ENCODE results near the gene GFOD1.
A peak's percentile ranks its signal among the peaks of the same experiment; 100 is the strongest.

Gene GFOD1

DNA sequence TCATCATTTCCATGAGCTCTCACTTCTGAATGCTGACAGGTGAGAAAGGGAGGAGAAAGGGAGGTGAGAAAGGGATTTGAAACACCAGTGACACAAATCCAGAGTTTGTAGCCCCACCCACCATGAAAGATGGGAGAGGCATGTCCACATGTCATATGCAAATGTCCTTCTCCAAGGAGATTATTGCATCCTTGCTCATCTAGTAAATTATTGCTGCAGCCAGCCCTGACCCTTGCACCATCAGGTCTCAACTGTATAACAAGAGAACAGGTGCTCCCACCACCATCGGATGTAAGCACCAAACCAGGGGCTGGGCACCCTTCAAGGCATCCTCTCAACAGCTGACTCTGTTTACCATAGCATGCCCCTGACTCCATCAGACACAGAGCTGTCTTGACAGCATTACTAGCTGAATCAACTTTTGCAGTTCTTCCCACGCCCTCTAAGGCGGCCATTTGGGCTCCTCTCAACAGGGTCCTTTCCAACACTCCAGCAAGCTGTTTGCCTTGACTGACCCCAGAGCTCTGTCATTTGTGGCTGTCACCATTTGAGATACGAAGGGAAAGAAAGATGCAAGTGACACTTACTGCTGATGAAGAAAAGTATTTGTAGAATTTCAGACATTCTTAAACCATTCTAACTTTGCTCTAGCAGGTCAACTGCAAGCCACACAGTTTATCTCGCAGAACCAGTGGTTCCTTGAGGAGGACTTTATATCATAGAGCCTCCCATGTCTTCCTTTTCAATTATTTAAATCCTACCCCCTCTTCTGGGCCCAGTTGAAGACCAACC, 14.2 kb downstream of the GFOD1 start:
- Histone ChIP-seq H3K4me3 (ENCODE audit: low read length, poor library complexity, severe bottlenecking) (peak overlapping the region; percentile 48), H3K9ac (ENCODE audit: low read depth, low read length, poor library complexity, severe bottlenecking) (peak overlapping the region; percentile 41), H3K9me2 (replicated peaks; ENCODE audit: low read depth, low read length) (no peaks in the 10 kb centered on the region), H3K36me3 (ENCODE audit: insufficient read depth, low read length) (peaks cover 11% of the 10 kb centered on the region; the same call in 1 of the 2 replicates), H3K79me2 (ENCODE audit: insufficient read depth, low read length) (peaks cover 42% of the 10 kb centered on the region), H2AFZ (ENCODE audit: low read length) (no peak overlapping the region), H3K9me3 (ENCODE audit: insufficient read depth, low read depth, low read length) (no peaks in the 10 kb centered on the region), H3K4me2 (ENCODE audit: low read depth, low read length, poor library complexity, severe bottlenecking) (peak overlapping the region; percentile 72), H3K4me1 (ENCODE audit: insufficient read depth, low read length, poor library complexity, severe bottlenecking) (peaks cover 42% of the 10 kb centered on the region), H4K20me1 (ENCODE audit: insufficient read depth, low read length, poor library complexity, severe bottlenecking) (no peaks in the 10 kb centered on the region), H3K27me3 (ENCODE audit: insufficient read depth, low read length, poor library complexity, severe bottlenecking) (no peaks in the 10 kb centered on the region), H3F3A (ENCODE audit: low read depth) (no peaks in the 10 kb centered on the region)
- TF ChIP-seq EZH2phosphoT487 (IDR thresholded peaks at IDR 0.05; ENCODE audit: borderline replicate concordance) = no peak
- TF ChIP-seq, protein P1, sequence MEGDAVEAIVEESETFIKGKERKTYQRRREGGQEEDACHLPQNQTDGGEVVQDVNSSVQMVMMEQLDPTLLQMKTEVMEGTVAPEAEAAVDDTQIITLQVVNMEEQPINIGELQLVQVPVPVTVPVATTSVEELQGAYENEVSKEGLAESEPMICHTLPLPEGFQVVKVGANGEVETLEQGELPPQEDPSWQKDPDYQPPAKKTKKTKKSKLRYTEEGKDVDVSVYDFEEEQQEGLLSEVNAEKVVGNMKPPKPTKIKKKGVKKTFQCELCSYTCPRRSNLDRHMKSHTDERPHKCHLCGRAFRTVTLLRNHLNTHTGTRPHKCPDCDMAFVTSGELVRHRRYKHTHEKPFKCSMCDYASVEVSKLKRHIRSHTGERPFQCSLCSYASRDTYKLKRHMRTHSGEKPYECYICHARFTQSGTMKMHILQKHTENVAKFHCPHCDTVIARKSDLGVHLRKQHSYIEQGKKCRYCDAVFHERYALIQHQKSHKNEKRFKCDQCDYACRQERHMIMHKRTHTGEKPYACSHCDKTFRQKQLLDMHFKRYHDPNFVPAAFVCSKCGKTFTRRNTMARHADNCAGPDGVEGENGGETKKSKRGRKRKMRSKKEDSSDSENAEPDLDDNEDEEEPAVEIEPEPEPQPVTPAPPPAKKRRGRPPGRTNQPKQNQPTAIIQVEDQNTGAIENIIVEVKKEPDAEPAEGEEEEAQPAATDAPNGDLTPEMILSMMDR (conservative IDR thresholded peaks at IDR 0.05; ENCODE audit: low read length) = no peak

DNA sequence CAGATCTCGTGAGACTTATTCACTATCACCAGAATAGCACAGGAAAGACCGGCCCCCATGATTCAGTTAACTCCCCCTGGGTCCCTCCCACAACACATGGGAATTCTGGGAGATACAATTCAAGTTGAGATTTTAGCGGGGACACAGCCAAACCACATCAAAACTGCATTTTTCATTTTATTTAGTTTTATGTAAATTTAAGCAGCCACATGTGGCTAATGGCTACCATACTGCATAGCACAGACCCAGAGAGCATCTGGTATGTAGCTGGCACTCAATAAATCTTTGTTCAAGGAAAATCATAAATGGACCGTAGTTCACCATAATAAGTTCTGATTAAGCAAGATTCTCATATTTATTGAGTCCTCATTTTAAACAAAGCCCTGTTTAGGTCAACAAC, 15.3 kb downstream of the GFOD1 start:
- Histone ChIP-seq H3F3A (ENCODE audit: low read depth) (no peaks in the 10 kb centered on the region), H3K9me3 (ENCODE audit: insufficient read depth, low read depth, low read length) (no peaks in the 10 kb centered on the region), H3K4me3 (ENCODE audit: low read length, poor library complexity, severe bottlenecking) (no peak overlapping the region), H3K4me2 (ENCODE audit: low read depth, low read length, poor library complexity, severe bottlenecking) (no peak overlapping the region), H3K4me1 (ENCODE audit: insufficient read depth, low read length, poor library complexity, severe bottlenecking) (peaks cover 39% of the 10 kb centered on the region), H3K9me2 (replicated peaks; ENCODE audit: low read depth, low read length) (no peaks in the 10 kb centered on the region), H4K20me1 (ENCODE audit: insufficient read depth, low read length, poor library complexity, severe bottlenecking) (no peaks in the 10 kb centered on the region), H3K79me2 (ENCODE audit: insufficient read depth, low read length) (peaks cover 40% of the 10 kb centered on the region), H3K9ac (ENCODE audit: low read depth, low read length, poor library complexity, severe bottlenecking) (no peak overlapping the region), H3K36me3 (ENCODE audit: insufficient read depth, low read length) (peaks cover 11% of the 10 kb centered on the region; the same call in 1 of the 2 replicates), H3K27me3 (ENCODE audit: insufficient read depth, low read length, poor library complexity, severe bottlenecking) (no peaks in the 10 kb centered on the region), H2AFZ (ENCODE audit: low read length) (no peak overlapping the region)
- TF ChIP-seq EZH2phosphoT487 (IDR thresholded peaks at IDR 0.05; ENCODE audit: borderline replicate concordance) = no peak
- TF ChIP-seq, protein P1 (conservative IDR thresholded peaks at IDR 0.05; ENCODE audit: low read length) = no peak

DNA sequence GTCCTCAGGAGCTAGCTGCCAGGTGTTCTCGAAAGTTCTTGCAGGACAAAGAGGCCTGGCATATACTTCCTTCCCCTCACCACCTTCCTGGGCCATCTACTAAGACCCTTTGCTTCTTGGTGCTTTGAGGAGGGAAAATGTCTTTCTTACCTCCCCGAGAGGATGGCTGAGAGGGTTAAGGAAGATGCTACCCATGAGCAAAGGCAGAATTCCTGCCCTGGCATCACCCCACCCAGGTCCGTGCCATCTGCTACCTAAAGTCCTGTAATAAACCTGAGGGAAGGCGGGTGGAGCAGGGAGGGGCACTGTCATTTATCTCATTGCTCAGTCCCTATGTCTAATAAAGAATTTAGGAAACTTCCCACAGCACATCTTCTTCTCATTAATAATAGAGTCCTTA, 16.2 kb downstream of the GFOD1 start:
- no peaks in the 10 kb centered on the region for H4K20me1 ChIP-seq (ENCODE audit: insufficient read depth, low read length, poor library complexity, severe bottlenecking)
- no peak overlapping the region for H2AFZ ChIP-seq (ENCODE audit: low read length)
- TF ChIP-seq EZH2phosphoT487 (IDR thresholded peaks at IDR 0.05; ENCODE audit: borderline replicate concordance) = no peak
- TF ChIP-seq, protein P1 (conservative IDR thresholded peaks at IDR 0.05; ENCODE audit: low read length) = no peak
- H3K79me2 ChIP-seq (ENCODE audit: insufficient read depth, low read length) = peaks cover 34% of the 10 kb centered on the region
- no peak overlapping the region for H3K9ac ChIP-seq (ENCODE audit: low read depth, low read length, poor library complexity, severe bottlenecking)
- H3K27me3 ChIP-seq (ENCODE audit: insufficient read depth, low read length, poor library complexity, severe bottlenecking) = no peaks in the 10 kb centered on the region
- H3K4me3 ChIP-seq (ENCODE audit: low read length, poor library complexity, severe bottlenecking) = no peak overlapping the region
- H3F3A ChIP-seq (ENCODE audit: low read depth) = no peaks in the 10 kb centered on the region
- H3K4me1 ChIP-seq (ENCODE audit: insufficient read depth, low read length, poor library complexity, severe bottlenecking) = peaks cover 42% of the 10 kb centered on the region
- H3K9me2 ChIP-seq (replicated peaks; ENCODE audit: low read depth, low read length) = no peaks in the 10 kb centered on the region
- H3K4me2 ChIP-seq (ENCODE audit: low read depth, low read length, poor library complexity, severe bottlenecking) = no peak overlapping the region
- peaks cover 11% of the 10 kb centered on the region; the same call in 1 of the 2 replicates for H3K36me3 ChIP-seq (ENCODE audit: insufficient read depth, low read length)
- no peaks in the 10 kb centered on the region for H3K9me3 ChIP-seq (ENCODE audit: insufficient read depth, low read depth, low read length)
